Stimulated activated CD4-positive, alpha-beta T cell treated with anti-CD3 and anti-CD28 coated beads, Interleukin-1b, Interleukin-23, amount 100 ng/mL, for 4 hours (primary cell): ENCODE results near the gene TMEM239.
"Not testable (repeated sequence)": the region's sequence is repeated elsewhere in the genome, so short reads cannot be mapped to it uniquely, and the experiment has no call there.

Source experiments
- DNase-seq, 2 donors: peaks; one replicate each; pipeline ENCODE4 v3.0.0-alpha.2; 2020; ENCODE audit warnings: low read depth in 2 of 2

The TMEM239 gene

GRCh38 chr20:2820896-2821869 is 5.0 kb downstream of the TMEM239 start:
- no peak for DNase-seq

GRCh38 chr20:2822073-2822472 is 5.9 kb downstream of the TMEM239 start:
- DNase-seq: no peak

GRCh38 chr20:2825761-2826160 is 9.6 kb downstream of the TMEM239 start:
- DNase-seq: no peak

- no peak for DNase-seq
These were observed 10.5 kb downstream of the TMEM239 start for GRCh38 chr20:2826655-2827054.

- no peak for DNase-seq
These were observed 13.2 kb downstream of the TMEM239 start for GRCh38 chr20:2829376-2829775.

GRCh38 chr20:2831206-2831605 is 15.0 kb downstream of the TMEM239 start:
- DNase-seq: not testable (repeated sequence)

- DNase-seq: no peak
These were observed 17.6 kb downstream of the TMEM239 start for GRCh38 chr20:2833761-2834160.

GRCh38 chr20:2834401-2835110 is 18.4 kb downstream of the TMEM239 start:
- no peak for DNase-seq

- DNase-seq: no peak
These were observed 19.2 kb downstream of the TMEM239 start for GRCh38 chr20:2835331-2835796.

- DNase-seq: no peak
These were observed 19.9 kb downstream of the TMEM239 start for GRCh38 chr20:2836035-2836434.

- no peak for DNase-seq
These were observed 21.2 kb downstream of the TMEM239 start for GRCh38 chr20:2837221-2837960.

GRCh38 chr20:2838170-2838797 is 22.1 kb downstream of the TMEM239 start:
- DNase-seq: no peak

GRCh38 chr20:2838847-2839671 is 22.9 kb downstream of the TMEM239 start:
- DNase-seq: no peak

GRCh38 chr20:2839732-2840137 is 23.6 kb downstream of the TMEM239 start:
- no peak for DNase-seq

- DNase-seq: peak; percentile 79 to 84
These were observed 24.2 kb downstream of the TMEM239 start, which contains the start of the genes PCED1A and VPS16 for GRCh38 chr20:2840138-2840966. Gene PCED1A (minus strand): TSS chr20:2840655. CDS start chr20:2839912, 743 bp downstream. Gene VPS16 (plus strand): TSS chr20:2840745. CDS start chr20:2840775, 30 bp downstream.

- DNase-seq: peak in 1 of 2 donors; percentile 29
These were observed 24.9 kb downstream of the TMEM239 start for GRCh38 chr20:2840967-2841531.

GRCh38 chr20:2845607-2846006 is 29.4 kb downstream of the TMEM239 start:
- no peak for DNase-seq

- DNase-seq: no peak
These were observed 30.5 kb downstream of the TMEM239 start for GRCh38 chr20:2846698-2847097.

- DNase-seq: no peak
These were observed 31.6 kb downstream of the TMEM239 start for GRCh38 chr20:2847802-2848201.
